ENCODE results near the gene APP.
"Not testable (repeated sequence)": the region's sequence is repeated elsewhere in the genome, so short reads cannot be mapped to it uniquely, and the experiment has no call there.

The APP gene

GRCh38 chr21:25931765-25932164 lies 238.8 kb downstream of the APP start:
- DNase-seq = no peak

- DNase-seq = no peak
Measured at GRCh38 chr21:25929856-25930520, 240.6 kb downstream of the APP start.

GRCh38 chr21:25927195-25927880 lies 243.2 kb downstream of the APP start:
- DNase-seq = no peak

GRCh38 chr21:25925936-25926335 lies 244.6 kb downstream of the APP start:
- no peak for DNase-seq

GRCh38 chr21:25925064-25925800 lies 245.3 kb downstream of the APP start:
- DNase-seq = no peak

- not testable (repeated sequence) for DNase-seq
Measured at GRCh38 chr21:25918152-25918551, 252.4 kb downstream of the APP start.

GRCh38 chr21:25916226-25916625 lies 254.3 kb downstream of the APP start:
- DNase-seq = no peak

- no peak for DNase-seq
Measured at GRCh38 chr21:25913479-25913878, 257.1 kb downstream of the APP start.

GRCh38 chr21:25912402-25912746 lies 258.2 kb downstream of the APP start:
- no peak for DNase-seq

- no peak for DNase-seq
Measured at GRCh38 chr21:25911730-25912401, 258.7 kb downstream of the APP start.

- DNase-seq = no peak
Measured at GRCh38 chr21:25910809-25911208, 259.8 kb downstream of the APP start.

- no peak for DNase-seq
Measured at GRCh38 chr21:25909341-25909740, 261.2 kb downstream of the APP start.

- DNase-seq = no peak
Measured at GRCh38 chr21:25908495-25908894, 262.1 kb downstream of the APP start.

GRCh38 chr21:25907573-25908275 lies 262.8 kb downstream of the APP start:
- no peak for DNase-seq

- DNase-seq = no peak
Measured at GRCh38 chr21:25906587-25906986, 264.0 kb downstream of the APP start.

- DNase-seq = no peak
Measured at GRCh38 chr21:25905126-25905525, 265.4 kb downstream of the APP start.

- DNase-seq = no peak
Measured at GRCh38 chr21:25904044-25904695, 266.4 kb downstream of the APP start.

- no peak for DNase-seq
Measured at GRCh38 chr21:25903607-25904006, 267.0 kb downstream of the APP start.

- no peak for DNase-seq
Measured at GRCh38 chr21:25901330-25901979, 269.1 kb downstream of the APP start.

GRCh38 chr21:25898671-25899070 lies 271.9 kb downstream of the APP start:
- DNase-seq = no peak

GRCh38 chr21:25897383-25897782 lies 273.2 kb downstream of the APP start:
- DNase-seq = no peak

All from NCI-H1694 (cell line).